Naive thymus-derived CD4-positive, alpha-beta T cell (primary cell): Measurements from ENCODE around the gene CDC42BPB. TPM values are rescaled to one million over a fixed set of nuclear protein-coding genes. Genes with fewer than 3 reads are reported as not detected.

ENCODE experiments used
- ATAC-seq: fragments of 150-1000 bp; cut with Tn5 transposase; 2 replicates; pipeline ENCODE4 v1.10.0; 2021; ENCODE audit warnings: mild to moderate bottlenecking, moderate library complexity
- CTCF ChIA-PET: fragments of 350-600 bp; sonication (Branson Sonifier 250); formaldehyde crosslinking; loops from one replicate; lab custom pipeline; 2021; ENCODE audit warnings: antibody characterized with exemption; lab: Charles Lee
- POLR2A ChIA-PET: fragments of 350-600 bp; sonication (Branson Sonifier 250); formaldehyde crosslinking; loops from one replicate; lab custom pipeline; 2021; ENCODE audit warnings: antibody characterized with exemption, inconsistent platforms; lab: Charles Lee
- DNase-seq, 9 donors: peaks; one replicate each; pipeline versions ENCODE4 v3.0.0 to v3.0.0-alpha.2; 2020 to 2022; ENCODE audit warnings: mixed read lengths in 1 of 9
- H3K27ac ChIP-seq: one replicate; pipeline ENCODE4 v1.7.0; 2013; ENCODE audit warnings: mild to moderate bottlenecking, low read depth, low read length, moderate library complexity
- H3K27me3 ChIP-seq, 2 donors: one replicate each; pipeline ENCODE4 v1.7.0; 2013; ENCODE audit warnings: low read length in 2 of 2, mild to moderate bottlenecking in 2 of 2, moderate library complexity in 2 of 2; ENCODE audit not compliant: control insufficient read depth in 2 of 2, insufficient read depth in 2 of 2
- H3K36me3 ChIP-seq, 3 experiments: 1 replicate in 2 of 3; 2 replicates in 1 of 3; pipeline ENCODE4 v1.7.0; 2013; ENCODE audit warnings: low read length in 3 of 3, mild to moderate bottlenecking in 3 of 3, moderate library complexity in 1 of 3; ENCODE audit not compliant: insufficient read depth in 3 of 3, control insufficient read depth in 2 of 3
- H3K4me1 ChIP-seq, 2 donors: one replicate each; pipeline ENCODE4 v1.7.0; 2013; ENCODE audit warnings: low read length in 2 of 2, mild to moderate bottlenecking in 2 of 2, moderate library complexity in 1 of 2; ENCODE audit not compliant: control insufficient read depth in 2 of 2, insufficient read depth in 2 of 2
- H3K4me3 ChIP-seq: 2 replicates; pipeline ENCODE4 v1.7.0; 2013; ENCODE audit warnings: mild to moderate bottlenecking, low read length
- H3K9me3 ChIP-seq, 3 experiments: 1 replicate in 2 of 3; 2 replicates in 1 of 3; pipeline ENCODE4 v1.7.0; 2013; ENCODE audit warnings: low read length in 3 of 3; ENCODE audit not compliant: control insufficient read depth in 2 of 3
- H3K27ac Mint-ChIP-seq, 9 donors: one replicate each; pipeline ENCODE4 v1.8.0; 2020 to 2022; ENCODE audit warnings: mixed read lengths in 9 of 9, mild to moderate bottlenecking in 8 of 9, moderate library complexity in 5 of 9, inconsistent platforms in 2 of 9
- H3K27me3 Mint-ChIP-seq, 5 donors: one replicate each; pipeline ENCODE4 v1.8.0; 2021 to 2022; ENCODE audit warnings: mixed read lengths in 5 of 5, mild to moderate bottlenecking in 1 of 5
- H3K36me3 Mint-ChIP-seq, 5 donors: one replicate each; pipeline ENCODE4 v1.8.0; 2020 to 2022; ENCODE audit warnings: mixed read lengths in 5 of 5, mild to moderate bottlenecking in 3 of 5, inconsistent platforms in 1 of 5
- H3K4me1 Mint-ChIP-seq, 7 donors: one replicate each; pipeline ENCODE4 v1.8.0; 2020 to 2022; ENCODE audit warnings: mixed read lengths in 7 of 7, mild to moderate bottlenecking in 3 of 7, inconsistent platforms in 1 of 7
- H3K4me3 Mint-ChIP-seq, 10 donors: one replicate each; pipeline ENCODE4 v1.8.0; 2020 to 2022; ENCODE audit warnings: mild to moderate bottlenecking in 10 of 10, mixed read lengths in 10 of 10, moderate library complexity in 6 of 10, inconsistent platforms in 2 of 10
- H3K9me3 Mint-ChIP-seq, 11 donors: one replicate each; pipeline ENCODE4 v1.8.0; 2020 to 2022; ENCODE audit warnings: mixed read lengths in 11 of 11, mild to moderate bottlenecking in 4 of 11, inconsistent platforms in 1 of 11, moderate library complexity in 1 of 11
- intact Hi-C, 2 donors: fragments of 100-400 bp; cut with micrococcal nuclease; formaldehyde crosslinking; loops; one replicate each; pipeline ENCODE4 v1.15.1; 2023
- polyA plus RNA-seq, 2 donors: library from polyadenylated mRNA; unstranded; fragments of 300-500 nt; fragmentation: Illumina TruSeq; gene quantifications; one replicate each; pipeline ENCODE4 v1.2.3, GENCODE V29; 2021
- total RNA-seq, 6 experiments: library from RNA in 5 of 6; stranded (reverse) in 5 of 6; gene quantifications; 1 replicate in 5 of 6; 2 replicates in 1 of 6; pipeline ENCODE4 v1.2.3 and lab custom pipeline; 2021 to 2026

CDC42BPB gene
- total and polyA plus RNA-seq, 7 experiments from 2014 or later = 0.34 to 16.0 (median 4.8) TPM

GRCh38 chr14:102906616-102907302 is 150.6 kb downstream of the CDC42BPB start:
- Mint-ChIP-seq H3K27me3 (no peaks in the 10 kb centered on the region), H3K4me1 (peaks cover 1 to 5% (median 2%) of the 10 kb centered on the region in 7 donors), H3K36me3 (peaks cover 0 to 38% (median 9%) of the 10 kb centered on the region in 5 donors), H3K4me3 (no peak overlapping the region), H3K27ac (no peak overlapping the region), H3K9me3 (no peaks in the 10 kb centered on the region)
- H3K27ac ChIP-seq = no peak overlapping the region
- ATAC-seq (no peak), DNase-seq (no peak)
- H3K9me3 ChIP-seq = no peaks in the 10 kb centered on the region
- CTCF ChIA-PET = no interaction called here
- POLR2A ChIA-PET = no interaction called here
- peaks cover 0 to 63% (median 9%) of the 10 kb centered on the region in 3 experiments for H3K36me3 ChIP-seq
- H3K4me3 ChIP-seq = no peak overlapping the region
- intact Hi-C loops = no loop called here
- no peaks in the 10 kb centered on the region for H3K27me3 ChIP-seq
- H3K4me1 ChIP-seq = peaks cover 3 to 4% of the 10 kb centered on the region in 2 donors

- Histone ChIP-seq H3K27me3 (no peaks in the 10 kb centered on the region), H3K36me3 (peaks cover 0 to 62% (median 9%) of the 10 kb centered on the region in 3 experiments), H3K4me3 (no peak overlapping the region), H3K4me1 (peaks cover 5 to 14% of the 10 kb centered on the region in 2 donors), H3K27ac (no peak overlapping the region), H3K9me3 (no peaks in the 10 kb centered on the region)
- intact Hi-C loops = no loop called here
- H3K9me3 Mint-ChIP-seq = no peaks in the 10 kb centered on the region
- ChIA-PET CTCF (no interaction called here), POLR2A (no interaction called here)
- DNase-seq (no peak), ATAC-seq (no peak)
- H3K4me1 Mint-ChIP-seq = peaks cover 5 to 17% (median 14%) of the 10 kb centered on the region in 7 donors
- no peaks in the 10 kb centered on the region for H3K27me3 Mint-ChIP-seq
- no peak overlapping the region for H3K4me3 Mint-ChIP-seq
- peaks cover 0 to 33% (median 9%) of the 10 kb centered on the region in 5 donors for H3K36me3 Mint-ChIP-seq
- peak overlapping the region in 5 of 9 donors; percentile 20 to 49 (median 43) for H3K27ac Mint-ChIP-seq
Measured at GRCh38 chr14:102905116-102906108, 151.9 kb downstream of the CDC42BPB start.

GRCh38 chr14:102903889-102904512 is 153.3 kb downstream of the CDC42BPB start:
- no peaks in the 10 kb centered on the region for H3K27me3 ChIP-seq
- POLR2A ChIA-PET = interaction anchor here (0.7 kb wide), 1 partner anchor 17 kb away, joined by 4 read pairs; no protein-coding TSS in a partner anchor
- intact Hi-C loops = no loop called here
- peaks cover 5 to 15% of the 10 kb centered on the region in 2 donors for H3K4me1 ChIP-seq
- Mint-ChIP-seq H3K4me1 (peaks cover 5 to 20% (median 15%) of the 10 kb centered on the region in 7 donors), H3K36me3 (peaks cover 0 to 37% (median 13%) of the 10 kb centered on the region in 5 donors), H3K27ac (peak overlapping the region in 7 of 9 donors; percentile 23 to 88 (median 64)), H3K27me3 (no peaks in the 10 kb centered on the region), H3K4me3 (no peak overlapping the region), H3K9me3 (no peaks in the 10 kb centered on the region)
- no peak for ATAC-seq
- H3K4me3 ChIP-seq = no peak overlapping the region
- H3K9me3 ChIP-seq = no peaks in the 10 kb centered on the region
- no peak for DNase-seq
- no peak overlapping the region for H3K27ac ChIP-seq
- H3K36me3 ChIP-seq = peaks cover 0 to 60% (median 9%) of the 10 kb centered on the region in 3 experiments
- CTCF ChIA-PET = no interaction called here

- intact Hi-C loops = no loop called here
- ATAC-seq (no peak), DNase-seq (no peak)
- Histone ChIP-seq H3K9me3 (no peaks in the 10 kb centered on the region), H3K4me1 (peaks cover 5 to 15% of the 10 kb centered on the region in 2 donors), H3K4me3 (no peak overlapping the region), H3K27ac (peak overlapping the region; percentile 59), H3K27me3 (no peaks in the 10 kb centered on the region), H3K36me3 (peaks cover 0 to 61% (median 9%) of the 10 kb centered on the region in 3 experiments)
- ChIA-PET CTCF (no interaction called here), POLR2A (interaction anchor here (0.7 kb wide), 1 partner anchor 22 kb away, joined by 4 read pairs; no protein-coding TSS in a partner anchor)
- no peak overlapping the region for H3K4me3 Mint-ChIP-seq
- H3K27me3 Mint-ChIP-seq = no peaks in the 10 kb centered on the region
- H3K9me3 Mint-ChIP-seq = no peaks in the 10 kb centered on the region
- H3K27ac Mint-ChIP-seq = peak overlapping the region in 8 of 9 donors; percentile 23 to 92 (median 75)
- H3K36me3 Mint-ChIP-seq = peaks cover 0 to 39% (median 16%) of the 10 kb centered on the region in 5 donors
- peaks cover 5 to 25% (median 19%) of the 10 kb centered on the region in 7 donors for H3K4me1 Mint-ChIP-seq
Measured at GRCh38 chr14:102903248-102903888, 154.0 kb downstream of the CDC42BPB start.

- intact Hi-C loops = no loop called here
- Mint-ChIP-seq H3K27me3 (no peaks in the 10 kb centered on the region), H3K9me3 (no peaks in the 10 kb centered on the region), H3K4me3 (peak overlapping the region in 1 of 10 donors; percentile 53), H3K4me1 (peaks cover 2 to 29% (median 19%) of the 10 kb centered on the region in 7 donors), H3K27ac (peak overlapping the region in 7 of 9 donors; percentile 43 to 92 (median 71)), H3K36me3 (peaks cover 0 to 36% (median 19%) of the 10 kb centered on the region in 5 donors)
- H3K9me3 ChIP-seq = no peaks in the 10 kb centered on the region
- ChIA-PET CTCF (no interaction called here), POLR2A (interaction anchor here (0.7 kb wide), 1 partner anchor 23 kb away, joined by 4 read pairs; no protein-coding TSS in a partner anchor)
- no peak overlapping the region for H3K4me3 ChIP-seq
- peak overlapping the region; percentile 59 for H3K27ac ChIP-seq
- H3K4me1 ChIP-seq = peaks cover 5 to 15% of the 10 kb centered on the region in 2 donors
- no peak for ATAC-seq
- no peaks in the 10 kb centered on the region for H3K27me3 ChIP-seq
- peaks cover 0 to 59% (median 9%) of the 10 kb centered on the region in 3 experiments for H3K36me3 ChIP-seq
- DNase-seq = no peak
Measured at GRCh38 chr14:102902523-102903247, 154.7 kb downstream of the CDC42BPB start.
